ENCODE results near the gene RNF103. TPM values are rescaled to one million over a fixed set of nuclear protein-coding genes. Genes with fewer than 3 reads are reported as not detected.
A peak's percentile ranks its signal among the peaks of the same experiment; 100 is the strongest.

Gene RNF103
- total and polyA plus RNA-seq, 2 of the 13 experiments (the other 11 are each of a cell fraction or from before 2014, with no cell fraction given): 19.8 to 21.1 TPM

GRCh38 chr2:86622519-86623042 lies 1.1 kb downstream of the RNF103 start (continued):
- TF ChIP-seq NR1H2 (CRISPR knock-in tag; IDR thresholded peaks at IDR 0.05; ENCODE audit: borderline replicate concordance, low read depth) (no peak), PRDM15 (CRISPR knock-in tag; IDR thresholded peaks at IDR 0.05) (0 out of 2 replicates have a peak, but pooled peaks have one; percentile 22), ZNF570 (CRISPR knock-in tag; IDR thresholded peaks at IDR 0.05; ENCODE audit: borderline replicate concordance) (no peak), ZSCAN21 (CRISPR knock-in tag; IDR thresholded peaks at IDR 0.05; ENCODE audit: borderline replicate concordance) (0 out of 2 replicates have a peak, but pooled peaks have one; percentile 48), ZNF335 (CRISPR knock-in tag; IDR thresholded peaks at IDR 0.05) (0 out of 2 replicates have a peak, but pooled peaks have one; percentile 18), ZNF558 (CRISPR knock-in tag; IDR thresholded peaks at IDR 0.05; ENCODE audit: borderline replicate concordance) (peak; percentile 72; the same call in 1 of the 2 replicates), TEAD3 (CRISPR knock-in tag; optimal IDR thresholded peaks at IDR 0.05; ENCODE audit: borderline replicate concordance) (peak; percentile 15), ZNF24 (IDR thresholded peaks at IDR 0.05) (no peak), RNF2 (conservative IDR thresholded peaks at IDR 0.05; ENCODE audit: low read depth) (no peak), SALL1 (CRISPR knock-in tag; IDR thresholded peaks at IDR 0.05) (peak; percentile 66), TEF (CRISPR knock-in tag; IDR thresholded peaks at IDR 0.05) (0 out of 2 replicates have a peak, but pooled peaks have one; percentile 7), THAP7 (CRISPR knock-in tag; IDR thresholded peaks at IDR 0.05) (no peak), BCL3 (CRISPR knock-in tag; IDR thresholded peaks at IDR 0.05) (peak; percentile 78), MIXL1 (CRISPR knock-in tag; IDR thresholded peaks at IDR 0.05) (no peak), E2F1 (CRISPR knock-in tag; IDR thresholded peaks at IDR 0.05) (0 out of 2 replicates have a peak, but pooled peaks have one; percentile 6), HNRNPL (IDR thresholded peaks at IDR 0.05; ENCODE audit: low read depth, low read length) (peak; percentile 70; the same call in 1 of the 2 replicates), ZNF772 (CRISPR knock-in tag; IDR thresholded peaks at IDR 0.05) (no peak), KAT8 (CRISPR knock-in tag; IDR thresholded peaks at IDR 0.05) (peak; percentile 21; the same call in 1 of the 2 replicates), RFXAP (CRISPR knock-in tag; IDR thresholded peaks at IDR 0.05; ENCODE audit: borderline replicate concordance) (no peak), PBX2 (CRISPR knock-in tag; IDR thresholded peaks at IDR 0.05) (no peak), STAG1 (CRISPR knock-in tag; IDR thresholded peaks at IDR 0.05) (peak; percentile 12; the same call in 1 of the 2 replicates), EHMT2 (IDR thresholded peaks at IDR 0.05; ENCODE audit: borderline replicate concordance, low read depth, low read length) (no peak)

Measured in HepG2 (cell line).